Measurements from ENCODE around the gene GINM1. TPM values are rescaled to one million over a fixed set of nuclear protein-coding genes. Genes with fewer than 3 reads are reported as not detected.

Gene GINM1
- polyA plus RNA-seq, 3 donors, result 17.0 to 44.4 (median 42.3) TPM

- H3K36me3 ChIP-seq (replicated peaks in 1 of 2; ENCODE audit: control insufficient read depth in 1 of 2, insufficient read depth in 2 of 2, low read length in 2 of 2), result peaks cover 56 to 81% of the 10 kb centered on the region in 2 donors
- intact Hi-C loops (cut with micrococcal nuclease), result no loop called here
These were observed 20.0 kb downstream of the GINM1 start for GRCh38 chr6:149586149-149586548.

GRCh38 chr6:149592983-149593382, 26.8 kb downstream of the GINM1 start:
- H3K9me3 Mint-ChIP-seq, result no peaks in the 10 kb centered on the region
- WGBS (ENCODE audit: insufficient coverage), result no CpG with 5 or more reads among the region's 2 CpGs

More at GRCh38 chr6:149586149-149586548, 20.0 kb downstream of the GINM1 start:
- Mint-ChIP-seq H3K27me3 (ENCODE audit: low read depth in 3 of 3) (no peaks in the 10 kb centered on the region), H3K27ac (peak overlapping the region in 1 of 7 donors; percentile 46), H3K4me1 (no peaks in the 10 kb centered on the region), H3K4me3 (no peak overlapping the region), H3K36me3 (peaks cover 44 to 55% of the 10 kb centered on the region in 2 donors), H3K9me3 (peaks cover 0 to 2% (median 0%) of the 10 kb centered on the region in 7 donors)
- Histone ChIP-seq H3K9me3 (replicated peaks in 1 of 2; ENCODE audit: control insufficient read depth in 1 of 2, insufficient read depth in 1 of 2, low read length in 2 of 2) (no peaks in the 10 kb centered on the region), H3K27me3 (ENCODE audit: control insufficient read depth in 2 of 2, insufficient read depth in 2 of 2, low read length in 2 of 2) (no peaks in the 10 kb centered on the region), H3K4me2 (replicated peaks; ENCODE audit: extremely low read depth, low read length, poor library complexity, severe bottlenecking) (no peak overlapping the region), H3K79me2 (ENCODE audit: insufficient read depth, low read length) (no peaks in the 10 kb centered on the region), H3K4me1 (ENCODE audit: control insufficient read depth in 1 of 2, insufficient read depth in 2 of 2, low read length in 2 of 2) (no peaks in the 10 kb centered on the region), H2AFZ (ENCODE audit: insufficient read depth, low read depth, low read length, poor library complexity, severe bottlenecking) (no peak overlapping the region), H4K20me1 (ENCODE audit: insufficient read depth, low read length) (no peaks in the 10 kb centered on the region), H3K4me3 (replicated peaks in 1 of 3; ENCODE audit: low read depth in 2 of 3, low read length in 3 of 3) (no peak overlapping the region), H3K27ac (ENCODE audit: low read depth in 1 of 2, low read length in 2 of 2) (no peak overlapping the region), H3K9ac (ENCODE audit: insufficient read depth, low read length, poor library complexity, severe bottlenecking) (no peak overlapping the region)
- 100% methylated on average over 2 of the region's 2 CpGs for WGBS (ENCODE audit: insufficient coverage)
- DNase-seq, result no peak
- no peak for TF ChIP-seq CTCF (IDR thresholded peaks at IDR 0.05)

More at GRCh38 chr6:149592983-149593382, 26.8 kb downstream of the GINM1 start:
- Histone ChIP-seq H3K4me3 (replicated peaks in 1 of 3; ENCODE audit: low read depth in 2 of 3, low read length in 3 of 3) (no peak overlapping the region), H3K4me1 (ENCODE audit: control insufficient read depth in 1 of 2, insufficient read depth in 2 of 2, low read length in 2 of 2) (no peaks in the 10 kb centered on the region), H3K9me3 (replicated peaks in 1 of 2; ENCODE audit: control insufficient read depth in 1 of 2, insufficient read depth in 1 of 2, low read length in 2 of 2) (no peaks in the 10 kb centered on the region), H3K27ac (ENCODE audit: low read depth in 1 of 2, low read length in 2 of 2) (no peak overlapping the region), H3K27me3 (ENCODE audit: control insufficient read depth in 2 of 2, insufficient read depth in 2 of 2, low read length in 2 of 2) (no peaks in the 10 kb centered on the region), H4K20me1 (ENCODE audit: insufficient read depth, low read length) (no peaks in the 10 kb centered on the region), H3K4me2 (replicated peaks; ENCODE audit: extremely low read depth, low read length, poor library complexity, severe bottlenecking) (no peak overlapping the region), H3K36me3 (replicated peaks in 1 of 2; ENCODE audit: control insufficient read depth in 1 of 2, insufficient read depth in 2 of 2, low read length in 2 of 2) (peaks cover 67 to 88% of the 10 kb centered on the region in 2 donors), H2AFZ (ENCODE audit: insufficient read depth, low read depth, low read length, poor library complexity, severe bottlenecking) (no peak overlapping the region), H3K79me2 (ENCODE audit: insufficient read depth, low read length) (no peaks in the 10 kb centered on the region), H3K9ac (ENCODE audit: insufficient read depth, low read length, poor library complexity, severe bottlenecking) (no peak overlapping the region)
- Mint-ChIP-seq H3K4me3 (no peak overlapping the region), H3K27me3 (ENCODE audit: low read depth in 3 of 3) (no peaks in the 10 kb centered on the region), H3K4me1 (no peaks in the 10 kb centered on the region), H3K36me3 (peaks cover 54 to 68% of the 10 kb centered on the region in 2 donors), H3K27ac (peak overlapping the region in 1 of 7 donors; percentile 30)
- TF ChIP-seq CTCF (IDR thresholded peaks at IDR 0.05), result no peak
- intact Hi-C loops (cut with micrococcal nuclease), result no loop called here
- DNase-seq, result no peak
